CD4-positive, alpha-beta T cell treated with Interleukin-4 for 4 hours (primary cell): ENCODE measurements around the gene BRPF3.

Experiments used
- DNase-seq: peaks from one replicate; pipeline ENCODE4 v3.0.0-alpha.2; 2020

Gene BRPF3

DNA sequence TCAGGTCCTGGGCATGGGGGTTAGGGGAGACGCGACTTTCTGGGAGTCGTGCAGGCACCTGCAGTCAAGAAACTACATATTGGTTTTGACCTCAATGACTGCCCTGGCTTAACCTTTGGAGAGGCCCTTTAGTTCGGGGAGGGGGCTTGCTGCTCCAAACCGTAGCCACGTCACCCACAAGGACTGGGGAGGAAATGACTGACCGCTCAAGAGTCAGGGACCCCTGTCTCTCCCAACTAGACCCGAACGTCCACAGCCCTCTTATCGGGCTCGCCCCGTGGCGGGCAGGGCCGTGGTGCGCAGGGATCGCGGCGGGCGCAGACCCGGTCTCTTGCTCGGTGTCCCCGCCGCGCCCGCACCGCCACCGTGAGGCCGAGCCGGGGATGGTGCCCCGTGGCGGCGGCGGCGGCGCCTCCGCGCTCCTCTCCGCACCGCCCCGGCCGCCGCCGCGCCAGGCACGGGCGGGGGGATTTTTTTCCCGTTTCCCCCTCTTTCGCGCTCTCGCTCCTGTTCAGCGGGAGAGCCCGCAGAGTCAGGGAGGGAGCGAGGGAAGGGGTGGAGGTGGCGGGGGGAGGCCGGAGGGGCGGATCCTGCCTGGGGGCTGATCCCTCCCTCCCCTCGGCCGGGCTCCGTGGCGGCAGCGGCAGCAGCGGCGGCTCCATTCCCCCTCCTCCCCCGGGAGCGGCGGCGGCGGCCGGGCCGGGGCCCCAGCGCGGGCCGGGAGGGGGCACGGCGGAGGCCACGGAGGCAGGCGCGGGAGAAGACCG is at the start of gene BRPF3:
BRPF3 (plus strand) TSS at position 632 of the 767 bp plus-strand sequence. CDS start 3,579 bp downstream, outside the sequence.
- peak; percentile 60 for DNase-seq

DNA sequence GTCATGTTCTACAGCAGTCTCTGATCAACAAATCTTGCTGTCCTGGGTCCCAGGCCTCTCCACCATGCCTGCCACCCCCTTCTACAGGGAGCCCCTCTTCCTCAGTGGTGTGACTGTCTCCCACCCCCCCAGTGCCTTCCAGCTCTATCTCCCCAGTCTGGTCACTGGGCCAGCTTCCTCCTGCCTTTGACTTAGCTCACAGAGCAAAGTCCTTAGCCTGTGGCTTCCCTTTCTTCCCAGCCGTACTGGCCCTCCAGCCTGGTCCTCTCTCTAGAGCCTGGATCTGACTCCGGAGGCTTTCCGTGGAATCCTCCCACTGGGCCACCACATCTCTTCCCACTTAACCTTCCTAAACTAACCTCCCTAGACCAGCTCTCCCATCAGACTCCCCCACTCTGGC is 49.2 kb upstream of the BRPF3 start:
- no peak for DNase-seq

DNA sequence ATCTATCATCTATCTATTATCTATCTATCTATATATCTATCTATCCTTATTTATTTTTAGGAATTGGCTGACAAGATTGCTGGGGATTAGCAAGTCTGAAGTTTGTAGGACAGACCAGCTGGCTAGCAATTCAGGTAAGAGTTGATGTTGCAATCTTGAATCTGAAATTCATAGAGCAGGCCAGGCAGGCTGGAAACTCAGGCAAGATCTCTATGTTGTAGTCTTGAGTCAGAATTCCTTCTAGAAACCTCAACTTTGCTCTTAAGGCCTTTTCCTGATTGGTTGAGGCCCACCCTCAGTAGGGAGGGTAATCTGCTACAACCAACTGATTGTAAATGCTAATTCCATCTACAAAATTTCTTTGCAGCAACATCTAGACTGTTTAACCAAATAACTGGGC is 47.1 kb upstream of the BRPF3 start:
- no peak for DNase-seq

DNA sequence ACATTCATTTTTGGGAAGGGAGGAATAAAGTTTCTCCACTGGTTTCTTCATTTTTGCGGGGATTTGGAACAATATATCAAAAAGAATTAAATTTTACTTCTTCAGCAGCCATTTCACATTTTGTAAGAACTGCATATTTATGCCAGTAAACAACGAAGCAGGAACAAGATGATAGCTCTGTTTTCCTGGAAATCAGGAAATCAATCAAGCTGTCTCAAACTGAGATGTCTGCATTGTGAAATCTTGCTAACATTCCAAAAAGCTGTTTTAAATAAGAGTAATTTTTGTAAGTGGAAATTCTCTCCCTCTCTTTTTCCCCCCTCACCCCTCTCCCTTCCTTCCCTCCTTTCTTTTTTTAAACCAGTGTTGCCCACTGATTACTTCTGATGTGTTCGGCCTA is 46.3 kb upstream of the BRPF3 start:
- DNase-seq: no peak

GRCh38 chr6:36154286-36154685 is 42.3 kb upstream of the BRPF3 start:
- no peak for DNase-seq

GRCh38 chr6:36155662-36156061 is 40.9 kb upstream of the BRPF3 start:
- no peak for DNase-seq

GRCh38 chr6:36160147-36160760 is 36.3 kb upstream of the BRPF3 start:
- no peak for DNase-seq

GRCh38 chr6:36169023-36170007 is 27.2 kb upstream of the BRPF3 start:
- DNase-seq: no peak

DNA sequence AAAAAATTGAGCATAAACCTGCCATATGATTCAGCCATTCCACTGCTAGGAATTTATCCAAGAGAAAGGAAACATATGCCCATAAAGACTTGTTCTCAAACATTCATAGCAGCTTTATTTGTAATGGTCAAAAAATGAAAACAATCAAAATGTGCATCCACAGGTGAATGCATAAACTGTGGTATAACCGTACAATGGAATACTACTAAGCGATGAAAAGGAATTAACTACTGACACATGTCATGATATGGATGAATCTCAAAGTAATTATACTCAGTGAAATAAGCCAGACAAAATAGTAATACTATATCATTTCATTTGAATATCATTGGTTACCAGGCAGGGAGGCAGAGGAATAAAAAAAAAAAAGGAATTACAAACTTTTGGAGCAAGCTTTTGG is 25.8 kb upstream of the BRPF3 start:
- no peak for DNase-seq

DNA sequence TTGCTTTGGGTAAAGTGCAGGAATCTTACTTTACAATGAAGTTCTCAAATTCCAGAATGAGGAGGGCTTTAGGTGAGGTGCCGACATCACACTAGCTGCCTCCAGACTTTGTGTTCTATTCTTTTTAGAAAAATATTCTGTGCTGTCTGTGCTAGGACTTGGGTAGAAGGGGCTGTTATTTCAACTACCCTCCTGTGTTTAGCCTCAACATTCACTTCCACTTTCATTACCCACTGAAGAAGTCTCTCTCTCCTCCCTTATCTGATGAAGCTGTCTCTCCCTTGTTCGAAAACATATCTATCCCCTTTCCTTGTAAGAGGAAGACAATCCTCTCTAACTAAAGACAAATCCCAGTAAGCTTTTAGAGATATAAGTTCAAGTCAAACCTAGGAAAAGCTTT is 25.0 kb upstream of the BRPF3 start:
- DNase-seq: no peak

DNA sequence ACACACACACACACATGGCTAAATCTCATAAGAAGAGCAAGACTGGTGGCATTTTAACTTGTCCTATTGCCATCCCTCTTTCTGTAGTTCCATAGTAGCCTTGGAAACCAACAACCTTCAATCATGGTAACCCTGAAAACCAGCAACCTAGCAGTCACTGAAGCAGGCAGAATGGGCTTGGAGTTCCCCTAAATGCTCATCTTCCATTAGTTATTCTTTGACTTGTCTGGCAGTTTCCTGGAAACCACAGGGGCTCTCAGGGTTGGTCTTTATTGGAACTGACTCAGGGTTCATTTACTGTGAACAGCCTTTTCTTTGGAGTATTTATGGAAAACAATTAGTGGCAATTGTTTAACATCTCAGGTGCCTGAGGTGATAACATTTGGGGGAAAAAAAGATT is 19.4 kb upstream of the BRPF3 start:
- DNase-seq: no peak

DNA sequence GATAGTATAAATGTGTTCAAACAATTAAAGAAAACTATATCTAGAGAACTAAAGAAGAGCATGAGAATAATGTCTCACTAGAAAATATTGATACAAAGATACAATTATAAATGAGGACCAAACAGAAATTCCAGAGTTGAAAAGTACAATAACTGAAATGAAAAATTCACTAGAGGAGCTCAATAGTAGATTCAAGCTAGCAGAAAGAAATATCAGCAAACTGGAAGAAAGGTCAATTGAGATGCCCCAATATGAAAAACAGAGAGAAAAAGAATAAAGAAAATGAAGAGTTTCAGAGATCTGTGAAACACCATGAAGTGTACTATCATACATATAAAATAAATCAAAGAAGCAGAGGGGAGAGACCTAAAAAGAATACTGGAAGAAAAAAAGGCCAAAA is 18.0 kb upstream of the BRPF3 start:
- DNase-seq: no peak

- no peak for DNase-seq
Observed at GRCh38 chr6:36180126-36180525, 16.4 kb upstream of the BRPF3 start.

GRCh38 chr6:36184311-36184710 is 12.2 kb upstream of the BRPF3 start:
- DNase-seq: no peak

DNA sequence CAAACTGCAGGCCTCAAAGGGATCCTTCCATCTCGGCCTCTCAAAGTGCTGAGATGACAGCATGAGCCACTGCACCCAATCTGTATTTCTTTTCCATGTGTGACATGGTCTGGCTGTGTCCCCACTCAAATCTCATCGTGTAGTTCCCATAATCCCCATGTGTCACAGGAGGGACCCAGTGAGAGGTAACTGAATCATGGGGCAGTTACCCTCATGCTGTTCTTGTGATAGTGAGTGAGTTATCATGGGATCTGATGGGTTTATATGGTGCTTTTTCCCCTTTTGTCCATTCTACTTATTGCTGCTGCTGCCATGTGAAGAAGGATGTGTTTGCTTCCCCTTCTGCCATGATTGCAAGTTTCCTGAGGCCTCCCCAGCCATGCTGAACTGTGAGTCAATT is 10.3 kb upstream of the BRPF3 start:
- DNase-seq: no peak

DNA sequence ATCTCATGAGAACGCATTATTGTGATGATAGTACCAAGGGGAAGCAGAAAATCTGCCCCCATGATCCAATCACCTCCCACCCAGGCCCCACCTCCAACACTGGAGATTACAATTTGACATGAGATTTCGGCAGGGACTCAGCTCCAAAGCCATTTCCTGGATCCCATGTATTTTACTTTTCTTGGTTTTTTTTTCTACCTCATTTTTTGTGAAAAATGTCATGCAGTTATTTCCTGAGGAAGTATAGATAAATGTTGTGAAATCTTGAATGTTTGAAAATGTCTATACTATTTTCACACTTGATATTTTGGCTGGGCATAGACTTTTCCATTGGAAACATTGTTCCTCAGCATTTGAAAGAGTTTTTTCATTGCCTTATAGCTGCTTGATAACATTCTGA is 9.1 kb upstream of the BRPF3 start:
- DNase-seq: no peak

GRCh38 chr6:36195471-36196112 is 952 bp upstream of the BRPF3 start:
- DNase-seq: peak; percentile 42

- peak; percentile 98 for DNase-seq
Observed at GRCh38 chr6:36196880-36197548, 470 bp downstream of the BRPF3 start.

DNA sequence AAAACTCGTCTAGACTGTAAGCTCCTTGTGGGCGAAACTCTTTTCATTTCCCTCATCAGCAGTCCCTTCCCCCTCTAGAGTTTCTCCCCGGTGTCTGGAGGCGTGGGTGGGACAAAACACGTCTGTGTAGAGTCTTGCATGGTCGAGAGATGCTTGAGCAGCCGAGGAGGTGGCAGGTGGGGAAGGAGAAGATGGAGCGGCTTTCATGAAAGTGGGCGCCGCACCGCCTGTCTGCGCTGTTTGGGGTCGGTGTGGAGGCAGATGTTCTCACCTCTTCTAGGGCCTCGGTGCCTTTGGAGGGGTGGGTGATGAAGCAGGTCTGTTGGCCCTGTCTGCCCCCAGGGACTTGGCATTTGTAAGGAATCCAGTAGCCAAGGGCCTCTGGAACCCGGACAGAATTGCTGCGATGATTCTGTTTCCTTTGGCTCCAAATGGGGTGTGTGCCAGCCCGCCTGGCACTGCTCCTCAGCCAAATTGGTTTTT is 1.2 kb downstream of the BRPF3 start:
- DNase-seq: no peak

GRCh38 chr6:36198986-36199385 is 2.4 kb downstream of the BRPF3 start:
- DNase-seq: no peak

DNA sequence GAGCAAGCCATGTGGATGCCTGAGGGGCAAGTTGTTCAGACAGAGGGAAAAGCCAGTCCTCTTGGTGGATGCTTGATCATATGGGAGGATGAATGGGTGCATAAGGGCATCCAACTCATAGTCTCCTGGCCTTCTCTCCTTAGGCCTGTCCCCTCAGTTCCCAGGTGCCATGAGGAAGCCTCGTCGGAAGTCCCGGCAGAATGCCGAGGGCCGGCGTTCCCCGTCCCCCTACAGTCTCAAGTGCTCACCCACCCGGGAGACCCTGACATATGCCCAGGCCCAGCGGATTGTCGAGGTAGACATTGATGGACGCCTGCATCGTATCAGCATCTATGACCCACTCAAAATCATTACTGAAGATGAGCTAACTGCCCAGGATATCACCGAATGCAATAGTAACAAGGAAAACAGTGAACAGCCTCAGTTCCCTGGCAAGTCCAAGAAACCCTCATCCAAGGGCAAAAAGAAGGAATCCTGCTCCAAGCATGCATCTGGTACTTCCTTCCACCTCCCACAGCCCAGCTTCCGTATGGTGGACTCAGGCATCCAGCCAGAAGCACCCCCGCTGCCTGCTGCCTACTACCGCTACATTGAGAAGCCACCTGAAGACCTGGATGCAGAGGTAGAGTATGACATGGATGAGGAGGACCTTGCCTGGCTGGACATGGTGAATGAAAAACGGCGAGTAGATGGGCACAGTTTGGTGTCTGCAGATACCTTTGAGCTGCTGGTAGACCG is 3.8 kb downstream of the BRPF3 start:
- DNase-seq: no peak
